ENCODE results near the gene C2CD4C.
"Not testable (repeated sequence)": the region's sequence is repeated elsewhere in the genome, so short reads cannot be mapped to it uniquely, and the experiment has no call there.

The C2CD4C gene

GRCh38 chr19:423691-424466 is 14.9 kb upstream of the C2CD4C start:
- H3K27me3 ChIP-seq (ENCODE audit: insufficient read depth, low read length), result no peaks in the 10 kb centered on the region
- H3K27ac ChIP-seq (ENCODE audit: low read depth, low read length), result no peak overlapping the region
- H3K79me2 ChIP-seq (ENCODE audit: control insufficient read depth, insufficient read depth, low read length, unreplicated experiment), result no peaks in the 10 kb centered on the region
- H3K4me3 ChIP-seq (ENCODE audit: low read depth, low read length), result no peak overlapping the region
- no peak overlapping the region for H2AFZ ChIP-seq (ENCODE audit: low read length, unreplicated experiment)
- no peaks in the 10 kb centered on the region for H3K4me1 ChIP-seq (ENCODE audit: control insufficient read depth, insufficient read depth, low read length, unreplicated experiment)
- H3K36me3 ChIP-seq (ENCODE audit: insufficient read depth, low read length), result no peaks in the 10 kb centered on the region

GRCh38 chr19:422917-423226 is 13.9 kb upstream of the C2CD4C start:
- H3K36me3 ChIP-seq (ENCODE audit: insufficient read depth, low read length); H3K27ac ChIP-seq (ENCODE audit: low read depth, low read length); H2AFZ ChIP-seq (ENCODE audit: low read length, unreplicated experiment); H3K4me3 ChIP-seq (ENCODE audit: low read depth, low read length); H3K27me3 ChIP-seq (ENCODE audit: insufficient read depth, low read length); H3K79me2 ChIP-seq (ENCODE audit: control insufficient read depth, insufficient read depth, low read length, unreplicated experiment); H3K4me1 ChIP-seq (ENCODE audit: control insufficient read depth, insufficient read depth, low read length, unreplicated experiment): not testable (repeated sequence)

- no peaks in the 10 kb centered on the region for H3K27me3 ChIP-seq (ENCODE audit: insufficient read depth, low read length)
- H3K4me1 ChIP-seq (ENCODE audit: control insufficient read depth, insufficient read depth, low read length, unreplicated experiment), result no peaks in the 10 kb centered on the region
- H3K36me3 ChIP-seq (ENCODE audit: insufficient read depth, low read length), result no peaks in the 10 kb centered on the region
- no peak overlapping the region for H3K27ac ChIP-seq (ENCODE audit: low read depth, low read length)
- no peaks in the 10 kb centered on the region for H3K79me2 ChIP-seq (ENCODE audit: control insufficient read depth, insufficient read depth, low read length, unreplicated experiment)
- no peak overlapping the region for H3K4me3 ChIP-seq (ENCODE audit: low read depth, low read length)
- no peak overlapping the region for H2AFZ ChIP-seq (ENCODE audit: low read length, unreplicated experiment)
Observed at GRCh38 chr19:422213-422916, 13.4 kb upstream of the C2CD4C start.

DNA sequence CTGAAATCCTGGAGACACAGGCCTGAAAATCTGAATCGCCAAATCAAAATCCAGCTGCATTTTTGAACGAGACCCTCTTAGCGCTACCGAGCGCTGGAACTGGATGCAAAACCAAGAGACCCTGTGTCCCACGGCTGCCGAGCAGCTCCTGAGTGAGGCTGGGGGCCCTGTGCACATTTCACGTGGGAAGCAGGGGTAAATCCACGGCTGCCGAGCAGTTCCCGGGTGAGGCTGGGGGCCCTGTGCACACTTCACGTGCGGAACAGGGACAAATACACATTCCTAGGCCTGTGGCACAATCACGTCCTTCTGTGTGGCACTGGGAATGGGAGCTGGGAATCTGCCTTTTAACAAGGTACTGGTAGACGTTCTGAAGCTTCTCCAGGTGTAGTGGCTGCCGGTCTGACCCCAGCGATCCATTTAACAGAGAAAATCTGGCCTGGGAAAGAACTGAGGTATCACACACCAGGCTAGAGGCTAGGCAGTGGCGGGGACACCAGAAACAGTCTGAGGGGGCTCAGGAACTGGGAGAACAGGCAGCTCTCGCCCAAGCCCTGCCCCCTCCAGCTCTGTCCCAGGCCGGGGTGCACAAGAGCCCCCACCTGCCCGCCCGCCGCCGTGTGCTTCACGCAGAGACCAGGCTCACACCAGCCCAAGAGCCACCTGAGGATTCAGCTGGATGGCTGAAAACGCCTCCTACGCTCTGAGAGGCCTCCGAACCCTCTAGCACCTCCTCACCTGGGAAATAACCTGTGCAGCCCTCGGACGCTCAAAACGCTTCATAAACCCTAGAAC is 11.0 kb upstream of the C2CD4C start:
- Histone ChIP-seq H2AFZ (ENCODE audit: low read length, unreplicated experiment) (no peak overlapping the region), H3K27me3 (ENCODE audit: insufficient read depth, low read length) (no peaks in the 10 kb centered on the region), H3K4me1 (ENCODE audit: control insufficient read depth, insufficient read depth, low read length, unreplicated experiment) (no peaks in the 10 kb centered on the region), H3K27ac (ENCODE audit: low read depth, low read length) (no peak overlapping the region), H3K36me3 (ENCODE audit: insufficient read depth, low read length) (no peaks in the 10 kb centered on the region), H3K4me3 (ENCODE audit: low read depth, low read length) (no peak overlapping the region), H3K79me2 (ENCODE audit: control insufficient read depth, insufficient read depth, low read length, unreplicated experiment) (no peaks in the 10 kb centered on the region)

DNA sequence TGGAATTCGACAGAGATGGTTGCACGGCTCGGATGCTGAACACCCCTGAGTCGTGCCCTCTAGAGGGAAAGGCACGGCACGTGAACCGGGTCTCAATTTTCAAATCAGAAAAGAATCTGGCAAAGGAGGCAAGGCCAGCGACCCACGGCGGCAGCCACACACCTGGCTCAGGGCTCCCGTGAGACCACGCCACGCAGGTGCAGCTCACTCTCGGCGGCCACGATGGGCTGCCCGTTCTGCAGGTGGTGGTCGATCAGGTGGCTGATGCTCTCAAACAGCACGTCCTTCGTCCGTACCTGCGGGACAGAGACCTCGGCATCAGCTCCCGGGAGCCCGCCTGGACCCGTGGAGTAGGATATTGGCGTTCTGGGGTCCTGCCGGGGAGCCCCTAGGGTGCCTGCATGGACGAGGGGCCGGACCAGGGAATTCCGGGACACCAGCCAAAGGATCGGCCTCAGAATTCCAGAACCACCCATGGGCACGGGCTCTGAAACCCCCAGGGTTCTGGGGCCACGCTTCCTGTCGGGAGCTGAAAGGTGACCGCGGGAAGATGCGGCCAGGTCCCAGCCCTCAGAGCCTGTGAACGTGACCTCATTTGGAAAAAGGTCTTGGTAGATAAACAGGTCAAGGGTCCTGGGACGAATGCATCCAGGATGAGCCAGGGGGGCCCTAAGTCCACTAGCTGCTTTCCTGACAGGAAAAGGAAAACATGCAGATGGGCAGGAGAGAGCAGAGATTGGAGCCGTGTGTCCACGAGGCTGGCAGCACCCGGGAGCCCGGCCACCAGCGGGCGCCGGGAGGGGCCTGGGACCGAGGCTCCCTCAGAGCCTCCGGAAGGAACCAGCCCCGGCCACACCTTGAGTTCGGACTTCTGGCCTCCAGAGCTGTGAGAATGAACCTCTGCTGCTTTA is 10.1 kb upstream of the C2CD4C start:
- no peak overlapping the region for H3K4me3 ChIP-seq (ENCODE audit: low read depth, low read length)
- H2AFZ ChIP-seq (ENCODE audit: low read length, unreplicated experiment), result no peak overlapping the region
- no peaks in the 10 kb centered on the region for H3K36me3 ChIP-seq (ENCODE audit: insufficient read depth, low read length)
- H3K79me2 ChIP-seq (ENCODE audit: control insufficient read depth, insufficient read depth, low read length, unreplicated experiment), result no peaks in the 10 kb centered on the region
- no peaks in the 10 kb centered on the region for H3K27me3 ChIP-seq (ENCODE audit: insufficient read depth, low read length)
- H3K27ac ChIP-seq (ENCODE audit: low read depth, low read length), result no peak overlapping the region
- no peaks in the 10 kb centered on the region for H3K4me1 ChIP-seq (ENCODE audit: control insufficient read depth, insufficient read depth, low read length, unreplicated experiment)

DNA sequence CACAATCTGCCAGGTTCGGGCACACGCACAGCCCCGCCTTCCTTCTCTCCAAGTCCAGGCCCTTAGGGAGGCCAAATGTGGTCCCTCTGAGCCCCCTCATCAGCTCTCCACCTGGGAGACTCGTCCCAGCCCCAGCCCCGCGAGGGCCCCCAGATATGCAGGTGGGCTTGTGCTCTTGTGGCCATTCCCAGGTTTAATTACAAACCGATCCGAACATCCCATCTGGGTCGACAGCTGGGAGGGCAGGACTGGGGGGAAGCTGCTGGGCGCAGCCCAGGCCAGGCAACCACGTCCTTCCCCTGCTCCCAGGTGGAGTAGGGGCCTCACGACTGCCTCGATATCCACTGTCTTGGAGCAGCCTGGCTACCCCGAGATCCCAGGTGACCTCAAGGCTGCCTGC is 7.5 kb upstream of the C2CD4C start:
- no peaks in the 10 kb centered on the region for H3K27me3 ChIP-seq (ENCODE audit: insufficient read depth, low read length)
- no peaks in the 10 kb centered on the region for H3K4me1 ChIP-seq (ENCODE audit: control insufficient read depth, insufficient read depth, low read length, unreplicated experiment)
- H3K79me2 ChIP-seq (ENCODE audit: control insufficient read depth, insufficient read depth, low read length, unreplicated experiment), result no peaks in the 10 kb centered on the region
- no peak overlapping the region for H3K27ac ChIP-seq (ENCODE audit: low read depth, low read length)
- H2AFZ ChIP-seq (ENCODE audit: low read length, unreplicated experiment), result no peak overlapping the region
- H3K36me3 ChIP-seq (ENCODE audit: insufficient read depth, low read length), result no peaks in the 10 kb centered on the region
- H3K4me3 ChIP-seq (ENCODE audit: low read depth, low read length), result no peak overlapping the region

GRCh38 chr19:415292-415691 is 6.3 kb upstream of the C2CD4C start:
- H3K79me2 ChIP-seq (ENCODE audit: control insufficient read depth, insufficient read depth, low read length, unreplicated experiment), result no peaks in the 10 kb centered on the region
- H3K36me3 ChIP-seq (ENCODE audit: insufficient read depth, low read length), result no peaks in the 10 kb centered on the region
- peaks cover 2% of the 10 kb centered on the region for H3K27me3 ChIP-seq (ENCODE audit: insufficient read depth, low read length)
- H3K4me1 ChIP-seq (ENCODE audit: control insufficient read depth, insufficient read depth, low read length, unreplicated experiment), result no peaks in the 10 kb centered on the region
- H3K27ac ChIP-seq (ENCODE audit: low read depth, low read length), result no peak overlapping the region
- no peak overlapping the region for H3K4me3 ChIP-seq (ENCODE audit: low read depth, low read length)
- no peak overlapping the region for H2AFZ ChIP-seq (ENCODE audit: low read length, unreplicated experiment)

GRCh38 chr19:413756-414420 is 4.9 kb upstream of the C2CD4C start:
- no peaks in the 10 kb centered on the region for H3K79me2 ChIP-seq (ENCODE audit: control insufficient read depth, insufficient read depth, low read length, unreplicated experiment)
- H3K27ac ChIP-seq (ENCODE audit: low read depth, low read length), result no peak overlapping the region
- H3K36me3 ChIP-seq (ENCODE audit: insufficient read depth, low read length), result no peaks in the 10 kb centered on the region
- H3K27me3 ChIP-seq (ENCODE audit: insufficient read depth, low read length), result peaks cover 15% of the 10 kb centered on the region
- no peak overlapping the region for H2AFZ ChIP-seq (ENCODE audit: low read length, unreplicated experiment)
- H3K4me3 ChIP-seq (ENCODE audit: low read depth, low read length), result no peak overlapping the region
- no peaks in the 10 kb centered on the region for H3K4me1 ChIP-seq (ENCODE audit: control insufficient read depth, insufficient read depth, low read length, unreplicated experiment)

GRCh38 chr19:412356-413355 is 3.7 kb upstream of the C2CD4C start:
- no peak overlapping the region for H2AFZ ChIP-seq (ENCODE audit: low read length, unreplicated experiment)
- H3K4me3 ChIP-seq (ENCODE audit: low read depth, low read length), result no peak overlapping the region
- no peaks in the 10 kb centered on the region for H3K36me3 ChIP-seq (ENCODE audit: insufficient read depth, low read length)
- H3K27me3 ChIP-seq (ENCODE audit: insufficient read depth, low read length), result peaks cover 27% of the 10 kb centered on the region
- H3K27ac ChIP-seq (ENCODE audit: low read depth, low read length), result no peak overlapping the region
- H3K79me2 ChIP-seq (ENCODE audit: control insufficient read depth, insufficient read depth, low read length, unreplicated experiment), result no peaks in the 10 kb centered on the region
- no peaks in the 10 kb centered on the region for H3K4me1 ChIP-seq (ENCODE audit: control insufficient read depth, insufficient read depth, low read length, unreplicated experiment)
